Cardiac muscle cell (in vitro differentiated cells and primary cell): ENCODE measurements around the gene ITGAE. TPM values are rescaled to one million over a fixed set of nuclear protein-coding genes. Genes with fewer than 3 reads are reported as not detected.

Experiments
- DNase-seq, 2 donors: peaks; one replicate each; pipeline versions ENCODE4 v3.0.0 to v3.0.0-alpha.2; 2010 to 2017; ENCODE audit warnings: low read depth in 1 of 2, low spot score in 1 of 2
- H3K27ac ChIP-seq: fragments of 200-600 bp; sonication (generic); 2 replicates; pipeline ENCODE4 v1.5.1; 2016
- H3K27me3 ChIP-seq: fragments of 200-600 bp; sonication (generic); 2 replicates; pipeline ENCODE4 v1.6.0; 2016; ENCODE audit warnings: control low read depth
- H3K36me3 ChIP-seq: fragments of 200-600 bp; sonication (generic); 2 replicates; pipeline ENCODE4 v1.5.1; 2016; ENCODE audit warnings: control low read depth
- H3K4me1 ChIP-seq: fragments of 200-600 bp; sonication (generic); 2 replicates; pipeline ENCODE4 v1.8.1; 2017; ENCODE audit warnings: low read depth, mild to moderate bottlenecking, mixed run types
- H3K4me3 ChIP-seq: fragments of 200-600 bp; sonication (generic); 2 replicates; pipeline ENCODE4 v1.5.1; 2016; ENCODE audit warnings: mild to moderate bottlenecking
- H3K9me3 ChIP-seq: fragments of 200-600 bp; sonication (generic); 2 replicates; pipeline ENCODE4 v1.5.1; 2017; ENCODE audit warnings: low read depth, mild to moderate bottlenecking, control low read depth
- CTCF ChIP-seq: IDR thresholded peaks from 2 replicates; pipeline ENCODE4 v1.5.1; 2012; ENCODE audit warnings: low read depth, mild to moderate bottlenecking, low read length
- polyA plus RNA-seq: library from polyadenylated mRNA; unstranded; fragments of >200 nt; fragmentation: Nextera tagmentation; extraction: Ambion mirVana; gene quantifications from 2 replicates; pipeline ENCODE4 v1.2.1, GENCODE V29; 2016
- total RNA-seq: library from RNA; depleted of rRNA; stranded (reverse); fragments of >200 nt; gene quantifications from 2 replicates; pipeline ENCODE4 v1.2.3, GENCODE V29; 2016

Gene ITGAE
- total and polyA plus RNA-seq, 2 experiments from 2014 or later: 15.6 to 86.6 TPM

GRCh38 chr17:3753624-3754023 is 47.4 kb downstream of the ITGAE start:
- Histone ChIP-seq H3K4me3 (no peak overlapping the region), H3K4me1 (no peaks in the 10 kb centered on the region), H3K27me3 (no peaks in the 10 kb centered on the region), H3K36me3 (no peaks in the 10 kb centered on the region), H3K9me3 (no peaks in the 10 kb centered on the region), H3K27ac (no peak overlapping the region)
- DNase-seq: no peak
- TF ChIP-seq CTCF: no peak

GRCh38 chr17:3751836-3752235 is 49.2 kb downstream of the ITGAE start:
- no peak for DNase-seq
- no peaks in the 10 kb centered on the region for H3K36me3 ChIP-seq
- H3K4me3 ChIP-seq: no peak overlapping the region
- no peaks in the 10 kb centered on the region for H3K9me3 ChIP-seq
- no peak for TF ChIP-seq CTCF
- no peaks in the 10 kb centered on the region for H3K4me1 ChIP-seq
- H3K27ac ChIP-seq: no peak overlapping the region
- H3K27me3 ChIP-seq: no peaks in the 10 kb centered on the region

- no peak for TF ChIP-seq CTCF
- Histone ChIP-seq H3K36me3 (no peaks in the 10 kb centered on the region), H3K4me3 (no peak overlapping the region), H3K9me3 (no peaks in the 10 kb centered on the region), H3K27ac (no peak overlapping the region), H3K4me1 (no peaks in the 10 kb centered on the region), H3K27me3 (no peaks in the 10 kb centered on the region)
- DNase-seq: no peak
These were observed 50.1 kb downstream of the ITGAE start for GRCh38 chr17:3750926-3751325.

- TF ChIP-seq CTCF: no peak
- no peak overlapping the region for H3K27ac ChIP-seq
- H3K4me3 ChIP-seq: no peak overlapping the region
- no peaks in the 10 kb centered on the region for H3K4me1 ChIP-seq
- DNase-seq: no peak
- H3K9me3 ChIP-seq: no peaks in the 10 kb centered on the region
- no peaks in the 10 kb centered on the region for H3K27me3 ChIP-seq
- H3K36me3 ChIP-seq: no peaks in the 10 kb centered on the region
These were observed 50.7 kb downstream of the ITGAE start for GRCh38 chr17:3750296-3750695.

- no peak for DNase-seq
- no peaks in the 10 kb centered on the region for H3K9me3 ChIP-seq
- H3K27me3 ChIP-seq: no peaks in the 10 kb centered on the region
- H3K36me3 ChIP-seq: no peaks in the 10 kb centered on the region
- no peaks in the 10 kb centered on the region for H3K4me1 ChIP-seq
- TF ChIP-seq CTCF: no peak
- H3K4me3 ChIP-seq: no peak overlapping the region
- H3K27ac ChIP-seq: no peak overlapping the region
These were observed 52.4 kb downstream of the ITGAE start for GRCh38 chr17:3748576-3748975.

GRCh38 chr17:3747805-3748204 is 53.2 kb downstream of the ITGAE start:
- Histone ChIP-seq H3K4me3 (no peak overlapping the region), H3K27ac (no peak overlapping the region), H3K36me3 (no peaks in the 10 kb centered on the region), H3K27me3 (no peaks in the 10 kb centered on the region), H3K9me3 (no peaks in the 10 kb centered on the region), H3K4me1 (no peaks in the 10 kb centered on the region)
- no peak for TF ChIP-seq CTCF
- no peak for DNase-seq
